ENCODE results near the gene UROC1.

UROC1 gene

GRCh38 chr3:126503701-126504100, 13.9 kb downstream of the UROC1 start:
- no peak for DNase-seq (ENCODE audit: low spot score)
- POLR2A ChIA-PET (ENCODE audit: low non-redundant PET) = no interaction called here
- H3K27ac ChIP-seq = no peak overlapping the region
- no peak for TF ChIP-seq CTCF (conservative IDR thresholded peaks at IDR 0.05; ENCODE audit: low read depth)
- CTCF ChIA-PET = interaction anchor here (0.9 kb wide), 1 partner anchor 19 kb away, joined by 5 read pairs; no protein-coding TSS in a partner anchor

- no peak for TF ChIP-seq CTCF (conservative IDR thresholded peaks at IDR 0.05; ENCODE audit: low read depth)
- DNase-seq (ENCODE audit: low spot score) = no peak
- H3K27ac ChIP-seq = no peak overlapping the region
- ChIA-PET CTCF (no interaction called here), POLR2A (ENCODE audit: low non-redundant PET) (no interaction called here)
Measured at GRCh38 chr3:126502656-126503055, 14.9 kb downstream of the UROC1 start.

GRCh38 chr3:126501736-126502135, 15.8 kb downstream of the UROC1 start:
- no peak for DNase-seq (ENCODE audit: low spot score)
- TF ChIP-seq CTCF (conservative IDR thresholded peaks at IDR 0.05; ENCODE audit: low read depth) = no peak
- POLR2A ChIA-PET (ENCODE audit: low non-redundant PET) = no interaction called here
- CTCF ChIA-PET = no interaction called here
- no peak overlapping the region for H3K27ac ChIP-seq

GRCh38 chr3:126501054-126501453, 16.5 kb downstream of the UROC1 start:
- POLR2A ChIA-PET (ENCODE audit: low non-redundant PET) = no interaction called here
- no peak overlapping the region for H3K27ac ChIP-seq
- no peak for TF ChIP-seq CTCF (conservative IDR thresholded peaks at IDR 0.05; ENCODE audit: low read depth)
- CTCF ChIA-PET = no interaction called here
- no peak for DNase-seq (ENCODE audit: low spot score)

- ChIA-PET POLR2A (ENCODE audit: low non-redundant PET) (no interaction called here), CTCF (no interaction called here)
- no peak for DNase-seq (ENCODE audit: low spot score)
- H3K27ac ChIP-seq = no peak overlapping the region
- no peak for TF ChIP-seq CTCF (conservative IDR thresholded peaks at IDR 0.05; ENCODE audit: low read depth)
Measured at GRCh38 chr3:126500016-126500415, 17.6 kb downstream of the UROC1 start.

- ChIA-PET POLR2A (ENCODE audit: low non-redundant PET) (no interaction called here), CTCF (no interaction called here)
- H3K27ac ChIP-seq = no peak overlapping the region
- DNase-seq (ENCODE audit: low spot score) = no peak
- TF ChIP-seq CTCF (conservative IDR thresholded peaks at IDR 0.05; ENCODE audit: low read depth) = no peak
Measured at GRCh38 chr3:126499401-126499800, 18.2 kb downstream of the UROC1 start.

- ChIA-PET CTCF (no interaction called here), POLR2A (ENCODE audit: low non-redundant PET) (no interaction called here)
- no peak for DNase-seq (ENCODE audit: low spot score)
- no peak for TF ChIP-seq CTCF (conservative IDR thresholded peaks at IDR 0.05; ENCODE audit: low read depth)
- no peak overlapping the region for H3K27ac ChIP-seq
Measured at GRCh38 chr3:126498929-126499328, 18.6 kb downstream of the UROC1 start.
